K562 (cell line): ENCODE data around the gene MYO1F. TPM values are rescaled to one million over a fixed set of nuclear protein-coding genes. Genes with fewer than 3 reads are reported as not detected.

Experiments
- ATAC-seq: fragments of 200-7000 bp; cut with Tn5 transposase; 3 replicates; pipeline ENCODE4 v1.9.1; 2020; ENCODE audit warnings: moderate library complexity
- BruUV-seq: library from RNA; stranded (reverse); fragments of 400-500 nt; replicated peaks from 2 replicates; lab custom pipeline; 2021; lab: Mats Ljungman, UMichigan
- CTCF ChIA-PET: fragments of 300-600 bp; formaldehyde crosslinking; extraction: SDS; loops from one replicate; lab custom pipeline; 2021; ENCODE audit warnings: low intra/inter-chr PET ratio; lab: Yijun Ruan, JAX
- POLR2A ChIA-PET: fragments of 300-600, 350-650 bp; sonication (Branson Sonifier 250); formaldehyde crosslinking; extraction: SDS; loops from one replicate; lab custom pipeline; 2021; ENCODE audit warnings: antibody characterized with exemption, inconsistent platforms; lab: Yijun Ruan, JAX
- DNase-seq, 4 experiments: peaks; one replicate each; pipeline versions ENCODE4 v3.0.0 to v3.0.0-alpha.2; 2011 to 2018; ENCODE audit warnings: low spot score in 3 of 4, mixed read lengths in 3 of 4; ENCODE audit errors: extremely low read depth in 1 of 4
- FAIRE-seq: peaks from 2 replicates; lab custom pipeline; 2011; peaks lifted over from hg19 to GRCh38; lab: Jason Lieb, UNC
- H2AFZ ChIP-seq: 2 replicates; pipeline ENCODE4 v1.6.0; 2011; ENCODE audit warnings: low read depth, low read length, control low read depth, inconsistent platforms
- H3K27ac ChIP-seq: fragments of 200-600 bp; 3 replicates; pipeline ENCODE4 v1.8.0; 2011; ENCODE audit warnings: low read depth, mild to moderate bottlenecking, control low read depth, inconsistent platforms, low read length, moderate library complexity, mixed read lengths; ENCODE audit errors: extremely low read depth
- H3K27me3 ChIP-seq, 2 experiments: fragments of 300-600 bp in 1 of 2; 2 replicates in 1 of 2; 3 replicates in 1 of 2; pipeline versions ENCODE4 v1.6.0 to v1.8.0; 2011; ENCODE audit warnings: inconsistent platforms in 2 of 2, low read length in 2 of 2, mild to moderate bottlenecking in 1 of 2, mixed read lengths in 1 of 2, moderate library complexity in 1 of 2; ENCODE audit not compliant: control insufficient read depth in 2 of 2, insufficient read depth in 2 of 2
- H3K36me3 ChIP-seq: fragments of 300-600 bp; 3 replicates; pipeline ENCODE4 v1.8.0; 2011; ENCODE audit warnings: mild to moderate bottlenecking, low read length, inconsistent platforms; ENCODE audit not compliant: control insufficient read depth, insufficient read depth
- H3K4me1 ChIP-seq, 2 experiments: fragments of 200-600 bp in 1 of 2; replicated peaks in 1 of 2; 2 replicates in 1 of 2; 3 replicates in 1 of 2; pipeline versions ENCODE4 v1.5.1 to v1.8.0; 2011; ENCODE audit warnings: inconsistent platforms in 2 of 2, low read length in 2 of 2, mild to moderate bottlenecking in 1 of 2, mixed read lengths in 1 of 2, moderate library complexity in 1 of 2; ENCODE audit not compliant: control insufficient read depth in 2 of 2, insufficient read depth in 2 of 2
- H3K4me2 ChIP-seq: 2 replicates; pipeline ENCODE4 v1.6.1; 2011; ENCODE audit warnings: low read length, control low read depth, inconsistent platforms, mixed read lengths; ENCODE audit not compliant: insufficient read depth
- H3K4me3 ChIP-seq: fragments of 200-600 bp; sonication (generic), shearing (Covaris generic); 2 replicates; pipeline ENCODE4 v1.5.1; 2016; ENCODE audit warnings: control low read depth, inconsistent platforms
- H3K79me2 ChIP-seq: fragments of 200-600 bp; 3 replicates; pipeline ENCODE4 v1.8.0; 2011; ENCODE audit warnings: low read length, inconsistent platforms; ENCODE audit not compliant: control insufficient read depth, insufficient read depth
- H3K9ac ChIP-seq, 2 experiments: 2 replicates each; pipeline versions ENCODE4 v1.6.0 to v1.6.1; 2011; ENCODE audit warnings: low read depth in 2 of 2, low read length in 2 of 2, control low read depth in 1 of 2, inconsistent platforms in 1 of 2, mild to moderate bottlenecking in 1 of 2, mixed read lengths in 1 of 2; ENCODE audit not compliant: insufficient read depth in 1 of 2
- H3K9me1 ChIP-seq: one replicate; pipeline ENCODE4 v1.6.0; 2011; ENCODE audit warnings: inconsistent platforms, mild to moderate bottlenecking, low read length, moderate library complexity; ENCODE audit not compliant: control insufficient read depth, insufficient read depth
- H3K9me3 ChIP-seq: replicated peaks from 2 replicates; pipeline ENCODE4 v1.5.1; 2011; ENCODE audit warnings: low read depth, low read length, inconsistent platforms; ENCODE audit not compliant: control insufficient read depth, insufficient read depth
- H4K20me1 ChIP-seq: replicated peaks from 2 replicates; pipeline ENCODE4 v1.6.1; 2011; ENCODE audit warnings: low read length, inconsistent platforms, mixed read lengths; ENCODE audit not compliant: control insufficient read depth, insufficient read depth
- ASH1L ChIP-seq: fragments of 450-650 bp; IDR thresholded peaks from 2 replicates; pipeline ENCODE4 v1.6.1; 2018; ENCODE audit warnings: borderline replicate concordance, mild to moderate bottlenecking, low read depth; ENCODE audit not compliant: partially characterized antibody
- BRD9 ChIP-seq: fragments of 450-650 bp; IDR thresholded peaks from 2 replicates; pipeline ENCODE4 v1.6.1; 2018; ENCODE audit warnings: low read depth; ENCODE audit not compliant: partially characterized antibody
- DMBX1 ChIP-seq: fragments of 250-450 bp; sonication (Bioruptor Pico); IDR thresholded peaks from 2 replicates; pipeline ENCODE4 v1.8.0; 2022; ENCODE audit warnings: inconsistent platforms, mild to moderate bottlenecking, moderate library complexity, borderline replicate concordance
- FOXO4 ChIP-seq: fragments of 450-650 bp; formaldehyde crosslinking; IDR thresholded peaks from 2 replicates; pipeline ENCODE4 v1.4.0; 2020; ENCODE audit warnings: mild to moderate bottlenecking, moderate library complexity
- HDAC6 ChIP-seq: IDR thresholded peaks from 2 replicates; pipeline ENCODE4 v1.6.1; 2012; ENCODE audit warnings: low read depth, mild to moderate bottlenecking, control low read depth, inconsistent platforms, low read length, moderate library complexity
- KLF10 ChIP-seq: fragments of 250-450 bp; sonication (Bioruptor Pico); IDR thresholded peaks from 2 replicates; pipeline ENCODE4 v1.6.1; 2021; ENCODE audit warnings: matching md5 sums
- PYGO2 ChIP-seq: fragments of 450-650 bp; IDR thresholded peaks from 2 replicates; pipeline ENCODE4 v1.6.1; 2016; ENCODE audit warnings: mild to moderate bottlenecking, missing genetic modification characterization, moderate library complexity, missing compliant biosample characterization
- SMAD2 ChIP-seq: fragments of 150-350 bp; IDR thresholded peaks from 2 replicates; pipeline ENCODE4 v1.6.1; 2014; ENCODE audit warnings: low read depth, mild to moderate bottlenecking, low read length
- SUPT5H ChIP-seq: fragments of 450-650 bp; IDR thresholded peaks from 2 replicates; pipeline ENCODE4 v1.6.1; 2016
- ZC3H4 ChIP-seq: sonication (generic); formaldehyde crosslinking; IDR thresholded peaks from 2 replicates; pipeline ENCODE4 v1.9.0; 2021; ENCODE audit warnings: missing genetic modification reagents, borderline replicate concordance
- ZKSCAN8 ChIP-seq: fragments of 200-800 bp; sonication (Bioruptor generic); IDR thresholded peaks from 2 replicates; pipeline ENCODE4 v1.6.1; 2016; ENCODE audit warnings: missing genetic modification characterization, missing compliant biosample characterization
- ZNF140 ChIP-seq: fragments of 250-450 bp; sonication (Bioruptor Pico); IDR thresholded peaks from 2 replicates; pipeline ENCODE4 v1.8.0; 2021; ENCODE audit warnings: moderate library complexity, mild to moderate bottlenecking, inconsistent platforms
- ZNF445 ChIP-seq: fragments of 250-450 bp; sonication (Bioruptor Pico); IDR thresholded peaks from 2 replicates; pipeline ENCODE4 v1.4.0; 2020; ENCODE audit warnings: low read depth, mild to moderate bottlenecking, moderate library complexity
- ZNF589 ChIP-seq: fragments of 200-800 bp; sonication (Bioruptor generic); IDR thresholded peaks from 2 replicates; pipeline ENCODE4 v1.6.1; 2016; ENCODE audit warnings: low read depth, missing genetic modification characterization, missing compliant biosample characterization
- ZNF699 ChIP-seq: fragments of 250-450 bp; sonication (Bioruptor Pico); IDR thresholded peaks from 2 replicates; pipeline ENCODE4 v1.8.0; 2021; ENCODE audit warnings: mild to moderate bottlenecking, moderate library complexity; ENCODE audit not compliant: insufficient replicate concordance
- ZSCAN29 ChIP-seq: fragments of 450-650 bp; IDR thresholded peaks from 2 replicates; pipeline ENCODE4 v1.6.1; 2017
- WGBS: fragments of 100-300 bp; shearing (Covaris generic); methylation state at CpG from one replicate; pipeline ENCODE4 v1.1.6; 2016; ENCODE audit warnings: low coverage, mixed read lengths; ENCODE audit not compliant: insufficient coverage; ENCODE audit errors: missing lambda C conversion rate; 5-methylcytosine and 5-hydroxymethylcytosine counted together
- in situ Hi-C: fragments of 300-500 bp; cut with MboI; formaldehyde crosslinking; loops from 4 replicates; pipeline ENCODE4 v1.15.0; 2018; ENCODE audit warnings: inconsistent platforms, mixed read lengths
- intact Hi-C: fragments of 100-400 bp; cut with micrococcal nuclease; formaldehyde crosslinking; loops from 2 replicates; pipeline ENCODE4 v1.14.2; 2022
- polyA plus RNA-seq, 8 experiments: library from polyadenylated mRNA; depleted of rRNA in 4 of 8; stranded (reverse) in 5 of 8; unstranded in 3 of 8; fragments of >200 nt; fragmentation: Nextera tagmentation in 2 of 8; fragmentation: Illumina TruSeq in 1 of 8; extraction: Ambion mirVana in 2 of 8; extraction: Trizol in 1 of 8; gene quantifications; 2 replicates each; pipeline versions ENCODE4 v1.2.1 to v1.2.3, GENCODE V29; 2011 to 2014; ENCODE audit warnings: inconsistent platforms in 1 of 8, missing spikeins in 1 of 8
- total RNA-seq, 7 experiments: library from RNA; depleted of rRNA in 6 of 7; stranded (reverse); fragments of >200 nt in 6 of 7; fragmentation: Illumina TruSeq in 2 of 7; extraction: Trizol in 2 of 7; gene quantifications; 2 replicates each; pipeline versions ENCODE4 v1.2.1 to v1.2.3, GENCODE V29; 2011 to 2021; ENCODE audit warnings: low replicate concordance in 1 of 7
- TF ChIP-seq, protein P1 (sequence below): fragments of 250-450 bp; sonication (Bioruptor Pico); IDR thresholded peaks from 2 replicates; pipeline ENCODE4 v1.4.0; 2020; ENCODE audit warnings: mild to moderate bottlenecking, moderate library complexity

Gene MYO1F
- total and polyA plus RNA-seq, 9 of the 15 experiments (the other 6 are each of a cell fraction or from before 2014, with no cell fraction given), result 0.78 to 9.4 (median 4.3) TPM

GRCh38 chr19:8544168-8544567, 33.1 kb downstream of the MYO1F start:
- Histone ChIP-seq H3K4me1 (peaks cover 0 to 4% of the 10 kb centered on the region in 2 experiments; a peak in 2 of 5 replicates), H3K9me3 (no peaks in the 10 kb centered on the region; the same call in 1 of the 2 replicates), H3K4me3 (no peak overlapping the region), H3K27me3 (peaks cover 3 to 7% of the 10 kb centered on the region in 2 experiments; a peak in 3 of 5 replicates), H2AFZ (no peak overlapping the region), H3K9me1 (no peaks in the 10 kb centered on the region), H3K4me2 (no peak overlapping the region), H3K79me2 (no peaks in the 10 kb centered on the region), H3K27ac (no peak overlapping the region), H3K9ac (no peak overlapping the region), H3K36me3 (no peaks in the 10 kb centered on the region), H4K20me1 (no peaks in the 10 kb centered on the region)
- ChIA-PET CTCF (no interaction called here), POLR2A (interaction anchor here (0.7 kb wide), 1 partner anchor 238 kb away, joined by 3 read pairs; no protein-coding TSS in a partner anchor)
- no TSS peak for BruUV-seq
- in situ Hi-C loops (no loop called here), intact Hi-C loops (no loop called here)
- FAIRE-seq (no peak), DNase-seq (no peak), ATAC-seq (no peak)
- no peak for TF ChIP-seq ZC3H4 (CRISPR knock-in tag)
- no peak for TF ChIP-seq KLF10 (CRISPR knock-in tag)
- TF ChIP-seq, protein P1, sequence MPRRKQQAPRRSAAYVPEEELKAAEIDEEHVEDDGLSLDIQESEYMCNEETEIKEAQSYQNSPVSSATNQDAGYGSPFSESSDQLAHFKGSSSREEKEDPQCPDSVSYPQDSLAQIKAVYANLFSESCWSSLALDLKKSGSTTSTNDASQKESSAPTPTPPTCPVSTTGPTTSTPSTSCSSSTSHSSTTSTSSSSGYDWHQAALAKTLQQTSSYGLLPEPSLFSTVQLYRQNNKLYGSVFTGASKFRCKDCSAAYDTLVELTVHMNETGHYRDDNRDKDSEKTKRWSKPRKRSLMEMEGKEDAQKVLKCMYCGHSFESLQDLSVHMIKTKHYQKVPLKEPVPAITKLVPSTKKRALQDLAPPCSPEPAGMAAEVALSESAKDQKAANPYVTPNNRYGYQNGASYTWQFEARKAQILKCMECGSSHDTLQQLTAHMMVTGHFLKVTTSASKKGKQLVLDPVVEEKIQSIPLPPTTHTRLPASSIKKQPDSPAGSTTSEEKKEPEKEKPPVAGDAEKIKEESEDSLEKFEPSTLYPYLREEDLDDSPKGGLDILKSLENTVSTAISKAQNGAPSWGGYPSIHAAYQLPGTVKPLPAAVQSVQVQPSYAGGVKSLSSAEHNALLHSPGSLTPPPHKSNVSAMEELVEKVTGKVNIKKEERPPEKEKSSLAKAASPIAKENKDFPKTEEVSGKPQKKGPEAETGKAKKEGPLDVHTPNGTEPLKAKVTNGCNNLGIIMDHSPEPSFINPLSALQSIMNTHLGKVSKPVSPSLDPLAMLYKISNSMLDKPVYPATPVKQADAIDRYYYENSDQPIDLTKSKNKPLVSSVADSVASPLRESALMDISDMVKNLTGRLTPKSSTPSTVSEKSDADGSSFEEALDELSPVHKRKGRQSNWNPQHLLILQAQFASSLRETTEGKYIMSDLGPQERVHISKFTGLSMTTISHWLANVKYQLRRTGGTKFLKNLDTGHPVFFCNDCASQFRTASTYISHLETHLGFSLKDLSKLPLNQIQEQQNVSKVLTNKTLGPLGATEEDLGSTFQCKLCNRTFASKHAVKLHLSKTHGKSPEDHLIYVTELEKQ (CRISPR knock-in tag), result no peak
- TF ChIP-seq ZSCAN29, result no peak
- TF ChIP-seq FOXO4 (CRISPR knock-in tag), result no peak
- no peak for TF ChIP-seq DMBX1 (CRISPR knock-in tag)
- no peak for TF ChIP-seq BRD9
- no peak for TF ChIP-seq ZNF699 (CRISPR knock-in tag)
- TF ChIP-seq ZNF445 (CRISPR knock-in tag), result no peak
- TF ChIP-seq SMAD2, result no peak
- no peak for TF ChIP-seq ZNF140 (CRISPR knock-in tag)
- TF ChIP-seq ZKSCAN8 (CRISPR knock-in tag), result no peak
- TF ChIP-seq SUPT5H, result no peak
- TF ChIP-seq PYGO2 (tag), result no peak
- TF ChIP-seq ZNF589 (CRISPR knock-in tag), result no peak
- no peak for TF ChIP-seq HDAC6
- no peak for TF ChIP-seq ASH1L
- WGBS, result 5% methylated on average over 7 of the region's 20 CpGs
